ENCODE data around the gene POLR2E. TPM values are rescaled to one million over a fixed set of nuclear protein-coding genes. Genes with fewer than 3 reads are reported as not detected.

The POLR2E gene
- total and polyA plus RNA-seq, 2 of the 13 experiments (the other 11 are each of a cell fraction or from before 2014, with no cell fraction given) = 140 to 272 TPM

GRCh38 chr19:1098177-1099051 is 3.2 kb upstream of the POLR2E start (continued):
- TF ChIP-seq REST (IDR thresholded peaks at IDR 0.05; ENCODE audit: borderline replicate concordance in 1 of 2, low read depth in 1 of 2, low read length in 2 of 2) = peak in 1 of 2 experiments; percentile 34; a peak in 1 of 4 replicates
- TF ChIP-seq ZNF296 (CRISPR knock-in tag; conservative IDR thresholded peaks at IDR 0.05) = 0 out of 2 replicates have a peak, but pooled peaks have one; percentile 35
- TF ChIP-seq ZFP62 (CRISPR knock-in tag; IDR thresholded peaks at IDR 0.05) = no peak
- TF ChIP-seq ZNF17 (CRISPR knock-in tag; IDR thresholded peaks at IDR 0.05) = no peak
- TF ChIP-seq SMC3 (IDR thresholded peaks at IDR 0.05; ENCODE audit: low read length) = no peak
- TF ChIP-seq TCF7L2 (IDR thresholded peaks at IDR 0.05; ENCODE audit: low read depth, low read length) = no peak
- TF ChIP-seq ZNF709 (CRISPR knock-in tag; IDR thresholded peaks at IDR 0.05) = no peak
- no peak for TF ChIP-seq ZNF569 (CRISPR knock-in tag; IDR thresholded peaks at IDR 0.05; ENCODE audit: borderline replicate concordance)
- no peak for TF ChIP-seq ZNF549 (CRISPR knock-in tag; IDR thresholded peaks at IDR 0.05)
- TF ChIP-seq ZFP90 (CRISPR knock-in tag; IDR thresholded peaks at IDR 0.05; ENCODE audit: borderline replicate concordance) = no peak
- no peak; a peak in 1 of 4 replicates for TF ChIP-seq HMGXB4 (CRISPR knock-in tag; IDR thresholded peaks at IDR 0.05; ENCODE audit: borderline replicate concordance in 1 of 2, low read depth in 1 of 2)
- peak; percentile 34 for TF ChIP-seq CCAR2 (optimal IDR thresholded peaks at IDR 0.05; ENCODE audit: low read depth, low read length)
- TF ChIP-seq ZFYVE20 (CRISPR knock-in tag; IDR thresholded peaks at IDR 0.05; ENCODE audit: borderline replicate concordance, low read depth) = no peak
- no peak; the same call in 1 of the 2 replicates for TF ChIP-seq CTCF (CRISPR knock-in tag; IDR thresholded peaks at IDR 0.05)
- TF ChIP-seq FOSL1 (CRISPR knock-in tag; IDR thresholded peaks at IDR 0.05; ENCODE audit: borderline replicate concordance) = no peak
- no peak for TF ChIP-seq GPBP1L1 (CRISPR knock-in tag; IDR thresholded peaks at IDR 0.05)
- TF ChIP-seq BRCA1 (CRISPR knock-in tag; IDR thresholded peaks at IDR 0.05) = no peak
- TF ChIP-seq, protein P1, sequence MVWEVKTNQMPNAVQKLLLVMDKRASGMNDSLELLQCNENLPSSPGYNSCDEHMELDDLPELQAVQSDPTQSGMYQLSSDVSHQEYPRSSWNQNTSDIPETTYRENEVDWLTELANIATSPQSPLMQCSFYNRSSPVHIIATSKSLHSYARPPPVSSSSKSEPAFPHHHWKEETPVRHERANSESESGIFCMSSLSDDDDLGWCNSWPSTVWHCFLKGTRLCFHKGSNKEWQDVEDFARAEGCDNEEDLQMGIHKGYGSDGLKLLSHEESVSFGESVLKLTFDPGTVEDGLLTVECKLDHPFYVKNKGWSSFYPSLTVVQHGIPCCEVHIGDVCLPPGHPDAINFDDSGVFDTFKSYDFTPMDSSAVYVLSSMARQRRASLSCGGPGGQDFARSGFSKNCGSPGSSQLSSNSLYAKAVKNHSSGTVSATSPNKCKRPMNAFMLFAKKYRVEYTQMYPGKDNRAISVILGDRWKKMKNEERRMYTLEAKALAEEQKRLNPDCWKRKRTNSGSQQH (CRISPR knock-in tag; IDR thresholded peaks at IDR 0.05; ENCODE audit: low read depth) = peak; percentile 90
